ENCODE data around the gene RPTOR.

RPTOR gene

GRCh38 chr17:80944326-80944725, 399.7 kb downstream of the RPTOR start:
- H3K4me2 ChIP-seq (ENCODE audit: low read length): no peak overlapping the region
- no peak overlapping the region for H3K9ac ChIP-seq (ENCODE audit: low read length)
- no peaks in the 10 kb centered on the region for H3K79me2 ChIP-seq (ENCODE audit: low read length)
- H2AFZ ChIP-seq (ENCODE audit: low read depth, low read length): no peak overlapping the region
- H3K9me3 ChIP-seq (ENCODE audit: insufficient read depth, low read length): no peaks in the 10 kb centered on the region
- no peak overlapping the region for H3K27ac ChIP-seq (ENCODE audit: low read length)
- H3K36me3 ChIP-seq (replicated peaks; ENCODE audit: low read depth, low read length): peaks cover 11% of the 10 kb centered on the region
- no peaks in the 10 kb centered on the region for H4K20me1 ChIP-seq (ENCODE audit: insufficient read depth, low read length)
- no peak overlapping the region for H3K4me3 ChIP-seq (ENCODE audit: low read length)
- TF ChIP-seq EZH2phosphoT487 (IDR thresholded peaks at IDR 0.05; ENCODE audit: low read depth): no peak
- TF ChIP-seq CTCF (IDR thresholded peaks at IDR 0.05; ENCODE audit: low read depth, low read length): no peak
- H3K27me3 ChIP-seq (ENCODE audit: low read depth, low read length): no peaks in the 10 kb centered on the region
- no peaks in the 10 kb centered on the region for H3K4me1 ChIP-seq (ENCODE audit: low read length)

- Histone ChIP-seq H3K36me3 (replicated peaks; ENCODE audit: low read depth, low read length) (peaks cover 11% of the 10 kb centered on the region), H4K20me1 (ENCODE audit: insufficient read depth, low read length) (no peaks in the 10 kb centered on the region), H3K9ac (ENCODE audit: low read length) (no peak overlapping the region), H3K9me3 (ENCODE audit: insufficient read depth, low read length) (no peaks in the 10 kb centered on the region), H3K27me3 (ENCODE audit: low read depth, low read length) (no peaks in the 10 kb centered on the region), H2AFZ (ENCODE audit: low read depth, low read length) (no peak overlapping the region), H3K4me3 (ENCODE audit: low read length) (no peak overlapping the region), H3K79me2 (ENCODE audit: low read length) (no peaks in the 10 kb centered on the region), H3K4me2 (ENCODE audit: low read length) (no peak overlapping the region), H3K4me1 (ENCODE audit: low read length) (no peaks in the 10 kb centered on the region), H3K27ac (ENCODE audit: low read length) (no peak overlapping the region)
- TF ChIP-seq EZH2phosphoT487 (IDR thresholded peaks at IDR 0.05; ENCODE audit: low read depth): no peak
- TF ChIP-seq CTCF (IDR thresholded peaks at IDR 0.05; ENCODE audit: low read depth, low read length): no peak
Observed at GRCh38 chr17:80945736-80946135, 401.1 kb downstream of the RPTOR start.

GRCh38 chr17:80946449-80946848, 401.8 kb downstream of the RPTOR start:
- Histone ChIP-seq H3K4me1 (ENCODE audit: low read length) (no peaks in the 10 kb centered on the region), H3K4me3 (ENCODE audit: low read length) (no peak overlapping the region), H3K79me2 (ENCODE audit: low read length) (no peaks in the 10 kb centered on the region), H2AFZ (ENCODE audit: low read depth, low read length) (no peak overlapping the region), H3K9me3 (ENCODE audit: insufficient read depth, low read length) (no peaks in the 10 kb centered on the region), H3K9ac (ENCODE audit: low read length) (no peak overlapping the region), H3K4me2 (ENCODE audit: low read length) (no peak overlapping the region), H3K36me3 (replicated peaks; ENCODE audit: low read depth, low read length) (peaks cover 11% of the 10 kb centered on the region), H4K20me1 (ENCODE audit: insufficient read depth, low read length) (no peaks in the 10 kb centered on the region), H3K27me3 (ENCODE audit: low read depth, low read length) (no peaks in the 10 kb centered on the region), H3K27ac (ENCODE audit: low read length) (no peak overlapping the region)
- TF ChIP-seq CTCF (IDR thresholded peaks at IDR 0.05; ENCODE audit: low read depth, low read length): no peak
- TF ChIP-seq EZH2phosphoT487 (IDR thresholded peaks at IDR 0.05; ENCODE audit: low read depth): no peak

GRCh38 chr17:80947200-80947940, 402.7 kb downstream of the RPTOR start:
- no peak overlapping the region for H3K27ac ChIP-seq (ENCODE audit: low read length)

More at GRCh38 chr17:80947200-80947940, 402.7 kb downstream of the RPTOR start:
- Histone ChIP-seq H3K4me3 (ENCODE audit: low read length) (no peak overlapping the region), H3K79me2 (ENCODE audit: low read length) (no peaks in the 10 kb centered on the region), H3K27me3 (ENCODE audit: low read depth, low read length) (no peaks in the 10 kb centered on the region), H2AFZ (ENCODE audit: low read depth, low read length) (no peak overlapping the region), H3K9ac (ENCODE audit: low read length) (no peak overlapping the region), H3K36me3 (replicated peaks; ENCODE audit: low read depth, low read length) (peaks cover 11% of the 10 kb centered on the region), H3K4me1 (ENCODE audit: low read length) (no peaks in the 10 kb centered on the region), H4K20me1 (ENCODE audit: insufficient read depth, low read length) (no peaks in the 10 kb centered on the region), H3K9me3 (ENCODE audit: insufficient read depth, low read length) (no peaks in the 10 kb centered on the region), H3K4me2 (ENCODE audit: low read length) (no peak overlapping the region)
- TF ChIP-seq EZH2phosphoT487 (IDR thresholded peaks at IDR 0.05; ENCODE audit: low read depth): no peak
- TF ChIP-seq CTCF (IDR thresholded peaks at IDR 0.05; ENCODE audit: low read depth, low read length): no peak
